Measurements from ENCODE around the gene DEFB113.

DNA sequence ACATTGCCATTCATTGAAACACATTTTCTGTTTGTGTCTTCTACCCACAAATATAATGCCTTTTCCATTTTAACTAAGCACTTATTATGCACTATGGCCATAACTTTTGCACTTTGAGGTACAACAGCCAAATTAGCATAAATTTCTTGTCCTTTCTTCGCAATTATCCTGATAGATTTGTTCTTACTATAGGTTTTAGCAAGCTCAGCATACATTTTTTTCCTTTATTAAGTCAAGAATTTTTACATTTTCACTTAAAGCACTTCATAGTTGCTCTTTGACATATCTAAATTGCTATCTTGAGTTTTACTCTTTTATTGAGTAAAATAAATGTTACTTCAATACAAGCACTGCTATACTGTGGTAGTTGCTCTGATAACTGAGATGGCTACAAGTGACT is 11.2 kb downstream of the DEFB113 start:
- TF ChIP-seq, protein P1, sequence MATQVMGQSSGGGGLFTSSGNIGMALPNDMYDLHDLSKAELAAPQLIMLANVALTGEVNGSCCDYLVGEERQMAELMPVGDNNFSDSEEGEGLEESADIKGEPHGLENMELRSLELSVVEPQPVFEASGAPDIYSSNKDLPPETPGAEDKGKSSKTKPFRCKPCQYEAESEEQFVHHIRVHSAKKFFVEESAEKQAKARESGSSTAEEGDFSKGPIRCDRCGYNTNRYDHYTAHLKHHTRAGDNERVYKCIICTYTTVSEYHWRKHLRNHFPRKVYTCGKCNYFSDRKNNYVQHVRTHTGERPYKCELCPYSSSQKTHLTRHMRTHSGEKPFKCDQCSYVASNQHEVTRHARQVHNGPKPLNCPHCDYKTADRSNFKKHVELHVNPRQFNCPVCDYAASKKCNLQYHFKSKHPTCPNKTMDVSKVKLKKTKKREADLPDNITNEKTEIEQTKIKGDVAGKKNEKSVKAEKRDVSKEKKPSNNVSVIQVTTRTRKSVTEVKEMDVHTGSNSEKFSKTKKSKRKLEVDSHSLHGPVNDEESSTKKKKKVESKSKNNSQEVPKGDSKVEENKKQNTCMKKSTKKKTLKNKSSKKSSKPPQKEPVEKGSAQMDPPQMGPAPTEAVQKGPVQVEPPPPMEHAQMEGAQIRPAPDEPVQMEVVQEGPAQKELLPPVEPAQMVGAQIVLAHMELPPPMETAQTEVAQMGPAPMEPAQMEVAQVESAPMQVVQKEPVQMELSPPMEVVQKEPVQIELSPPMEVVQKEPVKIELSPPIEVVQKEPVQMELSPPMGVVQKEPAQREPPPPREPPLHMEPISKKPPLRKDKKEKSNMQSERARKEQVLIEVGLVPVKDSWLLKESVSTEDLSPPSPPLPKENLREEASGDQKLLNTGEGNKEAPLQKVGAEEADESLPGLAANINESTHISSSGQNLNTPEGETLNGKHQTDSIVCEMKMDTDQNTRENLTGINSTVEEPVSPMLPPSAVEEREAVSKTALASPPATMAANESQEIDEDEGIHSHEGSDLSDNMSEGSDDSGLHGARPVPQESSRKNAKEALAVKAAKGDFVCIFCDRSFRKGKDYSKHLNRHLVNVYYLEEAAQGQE (IDR thresholded peaks at IDR 0.05; ENCODE audit: borderline replicate concordance): no peak
- no peak for TF ChIP-seq EZH2 (IDR thresholded peaks at IDR 0.05; ENCODE audit: borderline replicate concordance, insufficient read depth, low read length, poor library complexity, severe bottlenecking)
- TF ChIP-seq, protein P2, sequence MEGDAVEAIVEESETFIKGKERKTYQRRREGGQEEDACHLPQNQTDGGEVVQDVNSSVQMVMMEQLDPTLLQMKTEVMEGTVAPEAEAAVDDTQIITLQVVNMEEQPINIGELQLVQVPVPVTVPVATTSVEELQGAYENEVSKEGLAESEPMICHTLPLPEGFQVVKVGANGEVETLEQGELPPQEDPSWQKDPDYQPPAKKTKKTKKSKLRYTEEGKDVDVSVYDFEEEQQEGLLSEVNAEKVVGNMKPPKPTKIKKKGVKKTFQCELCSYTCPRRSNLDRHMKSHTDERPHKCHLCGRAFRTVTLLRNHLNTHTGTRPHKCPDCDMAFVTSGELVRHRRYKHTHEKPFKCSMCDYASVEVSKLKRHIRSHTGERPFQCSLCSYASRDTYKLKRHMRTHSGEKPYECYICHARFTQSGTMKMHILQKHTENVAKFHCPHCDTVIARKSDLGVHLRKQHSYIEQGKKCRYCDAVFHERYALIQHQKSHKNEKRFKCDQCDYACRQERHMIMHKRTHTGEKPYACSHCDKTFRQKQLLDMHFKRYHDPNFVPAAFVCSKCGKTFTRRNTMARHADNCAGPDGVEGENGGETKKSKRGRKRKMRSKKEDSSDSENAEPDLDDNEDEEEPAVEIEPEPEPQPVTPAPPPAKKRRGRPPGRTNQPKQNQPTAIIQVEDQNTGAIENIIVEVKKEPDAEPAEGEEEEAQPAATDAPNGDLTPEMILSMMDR (IDR thresholded peaks at IDR 0.05; ENCODE audit: poor library complexity, severe bottlenecking): no peak
- no peak for TF ChIP-seq SMC3 (conservative IDR thresholded peaks at IDR 0.05; ENCODE audit: poor library complexity)
- TF ChIP-seq POLR2AphosphoS5 (IDR thresholded peaks at IDR 0.05): no peak
